NCI-H1105 (cell line): ENCODE data around the gene ST6GALNAC6.

ENCODE experiments used
- DNase-seq: peaks from one replicate; lab custom pipeline; 2025; lab: John Stamatoyannopoulos, UW

The ST6GALNAC6 gene

DNA sequence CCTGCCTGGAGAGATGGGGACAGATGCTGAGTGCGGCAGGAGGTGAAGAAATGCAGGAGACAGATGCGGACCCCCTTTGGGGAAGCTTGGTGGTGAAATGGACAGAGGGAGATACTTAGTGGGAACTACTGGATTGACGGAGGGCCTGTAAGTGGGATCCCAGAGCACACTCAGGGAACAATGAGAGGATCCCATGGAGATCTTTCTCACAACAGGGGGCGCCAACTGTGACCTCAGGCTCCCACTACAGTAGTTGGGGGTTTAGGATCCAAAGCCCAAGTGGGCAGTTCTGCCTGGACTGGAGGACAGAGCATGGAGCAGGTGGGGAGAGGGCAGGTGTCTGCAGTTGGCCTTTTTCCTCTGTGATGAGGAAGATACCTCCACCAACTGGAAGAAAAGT lies 34.8 kb upstream of the ST6GALNAC6 start:
- no peak for DNase-seq

DNA sequence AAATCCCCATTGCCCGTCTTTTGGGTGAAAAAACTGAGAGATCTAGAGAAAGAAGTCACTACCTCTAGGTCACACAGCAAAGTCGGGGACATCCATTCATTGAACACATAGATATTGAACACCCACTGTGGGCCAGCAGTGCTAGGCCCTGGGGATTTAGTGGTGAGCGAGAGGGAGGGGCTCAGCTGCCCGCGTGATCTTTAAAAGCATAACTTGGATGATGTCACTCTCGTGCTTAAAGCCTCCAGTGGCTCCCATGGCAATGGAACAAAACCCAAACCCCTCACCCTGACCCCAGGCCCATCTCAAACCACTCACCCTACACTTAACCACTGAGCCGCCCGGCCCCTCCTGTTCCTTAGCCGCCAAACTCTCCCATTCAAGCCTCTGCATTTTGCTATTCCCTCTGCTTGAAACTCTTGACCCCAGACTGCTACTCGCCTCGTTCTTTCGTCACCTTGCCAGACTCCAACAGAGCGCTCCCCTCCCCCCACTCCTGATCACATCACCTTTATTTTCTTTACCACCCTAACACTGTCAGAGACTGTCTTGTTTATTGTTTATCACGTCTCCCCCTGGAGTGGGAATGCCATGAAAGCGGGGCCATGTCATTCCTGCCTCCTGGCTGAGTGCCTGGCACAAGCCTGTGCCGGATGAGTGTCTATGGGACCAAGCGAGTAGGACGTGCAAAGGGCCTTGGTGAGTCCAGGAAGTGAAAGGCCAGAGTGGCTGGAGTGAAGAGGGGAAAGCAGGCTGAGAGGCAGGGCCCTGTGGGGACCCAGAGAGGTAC lies 31.9 kb upstream of the ST6GALNAC6 start:
- DNase-seq = peak; percentile 19

DNA sequence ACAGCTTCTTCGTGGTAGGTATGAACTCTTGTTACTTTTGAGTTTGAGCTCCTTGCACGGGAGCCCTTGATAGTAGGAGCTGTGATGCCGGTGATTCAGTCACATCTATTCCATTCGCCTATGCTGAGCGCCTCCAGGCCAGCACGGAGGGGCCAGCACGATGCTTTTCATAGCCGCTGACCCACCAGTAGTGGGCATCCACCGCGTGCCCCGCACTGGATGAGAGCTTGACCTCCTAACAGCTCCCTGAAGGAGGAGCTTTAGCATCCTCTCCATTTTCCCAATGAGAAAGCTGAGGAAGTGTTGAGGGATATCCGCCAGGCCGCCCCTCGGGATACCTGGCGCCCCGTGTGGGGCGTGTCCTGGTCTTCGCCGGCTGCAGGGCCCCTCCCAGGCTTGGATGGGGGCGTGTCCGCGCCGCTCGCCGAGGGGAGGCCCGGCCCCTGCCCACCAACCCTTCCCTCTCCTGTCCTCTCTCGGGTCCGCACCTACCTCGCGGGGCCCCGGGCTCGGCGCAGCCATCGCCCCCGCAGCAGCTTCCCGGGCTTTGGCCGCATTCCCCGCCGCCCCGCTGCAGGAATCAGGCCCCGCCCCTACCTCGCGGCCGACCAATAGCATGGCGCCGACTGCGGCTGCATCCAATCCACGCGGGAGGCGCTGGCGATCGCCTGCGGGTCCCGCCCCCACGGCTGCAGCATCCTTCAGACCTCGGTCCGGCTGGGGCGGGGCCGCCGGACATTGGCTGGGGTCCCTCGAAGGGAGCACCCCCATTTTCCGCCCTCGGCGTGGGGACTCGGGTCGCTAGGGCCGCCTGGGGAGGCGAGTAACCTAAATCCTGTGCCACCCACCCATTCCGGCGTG lies 31.1 kb upstream of the ST6GALNAC6 start, which contains the start of gene PIP5KL1:
Gene PIP5KL1 (minus strand): TSS at position 547 of the 861 bp plus-strand sequence. CDS start 25 bp downstream, at position 522.
- DNase-seq = peak; percentile 78

DNA sequence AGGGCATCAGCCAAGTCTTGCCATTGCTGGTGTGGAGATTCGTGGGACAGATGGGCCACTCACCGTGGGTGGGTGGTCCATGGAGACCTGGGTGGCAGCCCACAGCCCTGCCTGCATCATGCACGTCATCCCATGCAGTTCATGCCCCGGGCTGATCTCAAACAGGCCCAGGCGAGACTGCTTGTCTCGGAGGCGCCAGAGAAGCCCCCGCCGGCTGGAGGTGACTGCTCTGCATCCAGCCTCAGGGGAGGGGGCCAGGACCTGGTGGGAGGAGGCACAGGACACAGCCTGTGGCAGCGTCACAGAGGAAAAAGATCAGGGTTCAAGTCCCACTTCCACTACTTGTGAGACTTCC lies 30.2 kb upstream of the ST6GALNAC6 start:
- DNase-seq = no peak

DNA sequence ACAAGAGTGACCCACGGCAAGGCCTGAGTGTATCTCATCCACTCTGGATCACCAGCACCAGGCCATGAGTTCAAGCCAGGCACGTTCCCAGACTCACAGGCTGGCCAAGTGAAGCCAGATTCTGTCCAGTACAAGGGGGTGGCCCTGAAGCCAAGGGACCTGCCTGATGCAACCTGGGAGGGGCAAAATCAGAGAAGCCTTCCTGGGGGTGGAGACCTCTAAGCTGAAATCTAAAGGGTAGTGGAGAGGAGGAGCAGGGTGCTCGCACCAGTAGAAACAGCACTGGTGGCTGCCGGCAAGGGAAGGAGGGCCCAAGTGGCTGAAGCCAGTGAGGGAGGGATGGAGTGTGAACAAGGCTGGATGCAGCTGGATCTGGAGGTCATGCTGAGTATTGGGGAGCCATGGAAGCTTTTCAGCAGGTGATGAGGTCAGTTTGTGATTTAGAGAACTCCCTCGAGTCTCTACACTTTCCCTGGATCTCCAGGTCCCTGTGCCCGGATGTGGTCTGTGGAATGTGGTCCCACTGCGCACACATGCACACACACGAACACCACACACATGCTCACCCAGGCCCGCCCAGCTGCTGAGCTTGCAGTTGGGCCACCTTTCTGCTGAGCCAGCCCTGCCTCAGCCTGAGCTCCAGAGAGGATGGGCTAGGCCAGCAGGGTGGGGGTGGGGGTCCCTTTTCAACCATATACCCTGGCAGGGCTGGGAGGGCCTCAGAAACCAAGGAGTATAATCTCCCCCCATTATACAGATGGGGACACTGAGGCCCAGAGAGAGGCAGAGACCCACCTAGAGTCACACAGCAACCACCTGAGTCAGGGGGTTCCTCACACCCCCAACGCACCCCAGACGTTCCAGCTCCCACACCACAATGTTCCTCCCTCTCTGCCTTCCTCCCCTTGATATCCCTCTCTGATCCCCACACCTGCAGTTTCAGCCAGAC lies 29.5 kb upstream of the ST6GALNAC6 start:
- DNase-seq = no peak

DNA sequence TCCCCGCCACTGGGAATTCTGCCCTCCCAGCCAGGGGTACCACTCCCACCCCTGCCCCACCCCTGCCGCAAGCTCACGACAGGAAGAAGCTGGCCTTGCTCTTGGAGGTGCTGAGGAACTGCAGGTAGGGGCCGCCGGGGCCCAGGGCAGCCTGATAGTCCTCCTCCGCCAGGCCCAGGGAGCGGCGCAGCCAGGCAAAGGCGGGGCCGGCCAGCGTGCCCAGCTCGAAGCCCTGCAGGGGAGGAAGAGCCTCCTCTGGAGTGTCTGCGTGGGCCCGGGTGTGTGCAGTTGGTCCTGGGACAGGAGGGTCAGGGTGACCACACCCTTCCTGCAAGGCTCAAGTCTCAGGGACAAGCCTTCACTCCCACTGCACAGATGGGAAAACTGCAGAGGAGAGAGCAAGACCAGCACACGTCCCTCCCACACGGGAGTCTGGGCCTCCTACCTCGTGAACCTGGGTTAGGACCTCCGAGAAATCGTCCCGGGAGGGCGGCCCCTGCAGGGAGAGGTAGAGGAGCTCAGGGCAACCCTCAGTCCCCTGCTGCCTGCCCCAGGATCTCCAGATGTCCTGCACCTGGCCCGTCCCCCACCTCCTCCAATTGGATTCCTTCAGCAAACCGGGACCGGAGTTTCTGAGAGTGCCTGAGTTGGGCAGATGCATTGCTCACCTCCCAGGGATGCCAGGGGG lies 28.7 kb upstream of the ST6GALNAC6 start:
- DNase-seq = no peak

DNA sequence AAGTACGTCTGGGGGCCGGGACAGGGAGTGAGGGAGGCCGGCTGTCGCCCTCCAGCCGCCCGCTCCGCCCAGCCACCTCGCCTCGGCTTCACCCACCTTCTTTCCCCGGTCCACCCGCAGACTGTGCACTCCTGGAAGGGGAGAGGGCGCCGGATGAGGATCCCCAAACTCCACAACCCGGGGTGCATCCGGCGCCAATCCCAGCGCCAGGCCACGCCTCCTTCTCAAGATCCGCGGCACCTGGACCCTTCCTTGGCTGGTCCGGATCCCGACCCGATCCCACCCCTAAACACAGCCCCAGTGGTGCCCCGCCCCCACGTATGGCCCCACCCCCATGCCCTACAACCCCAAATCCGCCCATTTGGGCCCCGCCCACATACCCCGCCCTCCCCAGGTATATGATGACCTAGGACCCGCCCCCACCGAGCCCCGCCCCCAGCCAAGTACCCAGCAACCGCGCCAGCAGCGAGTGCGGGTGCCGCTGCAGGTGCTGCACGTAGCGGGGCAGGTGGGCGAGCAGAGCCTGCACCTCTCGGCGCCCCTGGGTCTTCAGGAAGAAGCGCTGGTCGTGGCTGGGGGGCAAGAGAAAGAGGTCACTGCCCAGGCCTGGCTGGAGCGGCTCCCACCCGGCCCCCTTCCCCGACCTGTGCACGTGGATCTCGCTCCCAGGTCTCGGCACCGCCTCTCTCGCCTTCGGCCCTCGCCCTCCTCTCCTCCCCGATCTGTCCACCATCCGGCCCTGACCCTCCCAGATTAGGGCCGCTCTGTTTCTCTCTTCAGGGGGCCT lies 28.0 kb upstream of the ST6GALNAC6 start:
- DNase-seq = peak; percentile 80

DNA sequence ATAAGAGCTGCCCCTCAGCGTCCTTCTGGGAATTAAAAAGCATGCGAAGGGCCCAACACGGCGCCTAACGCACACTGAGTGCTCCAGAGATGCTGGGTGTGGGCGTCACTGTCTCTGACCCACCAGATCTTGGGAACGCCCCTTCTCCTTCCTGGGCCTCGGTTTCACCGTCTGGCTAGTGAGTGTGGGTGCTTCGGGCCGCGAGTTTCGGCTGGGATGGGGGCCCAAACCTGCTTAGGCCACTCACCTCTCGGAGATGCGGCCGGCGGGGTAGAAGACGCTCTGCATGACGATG lies 27.4 kb upstream of the ST6GALNAC6 start:
- no peak for DNase-seq

DNA sequence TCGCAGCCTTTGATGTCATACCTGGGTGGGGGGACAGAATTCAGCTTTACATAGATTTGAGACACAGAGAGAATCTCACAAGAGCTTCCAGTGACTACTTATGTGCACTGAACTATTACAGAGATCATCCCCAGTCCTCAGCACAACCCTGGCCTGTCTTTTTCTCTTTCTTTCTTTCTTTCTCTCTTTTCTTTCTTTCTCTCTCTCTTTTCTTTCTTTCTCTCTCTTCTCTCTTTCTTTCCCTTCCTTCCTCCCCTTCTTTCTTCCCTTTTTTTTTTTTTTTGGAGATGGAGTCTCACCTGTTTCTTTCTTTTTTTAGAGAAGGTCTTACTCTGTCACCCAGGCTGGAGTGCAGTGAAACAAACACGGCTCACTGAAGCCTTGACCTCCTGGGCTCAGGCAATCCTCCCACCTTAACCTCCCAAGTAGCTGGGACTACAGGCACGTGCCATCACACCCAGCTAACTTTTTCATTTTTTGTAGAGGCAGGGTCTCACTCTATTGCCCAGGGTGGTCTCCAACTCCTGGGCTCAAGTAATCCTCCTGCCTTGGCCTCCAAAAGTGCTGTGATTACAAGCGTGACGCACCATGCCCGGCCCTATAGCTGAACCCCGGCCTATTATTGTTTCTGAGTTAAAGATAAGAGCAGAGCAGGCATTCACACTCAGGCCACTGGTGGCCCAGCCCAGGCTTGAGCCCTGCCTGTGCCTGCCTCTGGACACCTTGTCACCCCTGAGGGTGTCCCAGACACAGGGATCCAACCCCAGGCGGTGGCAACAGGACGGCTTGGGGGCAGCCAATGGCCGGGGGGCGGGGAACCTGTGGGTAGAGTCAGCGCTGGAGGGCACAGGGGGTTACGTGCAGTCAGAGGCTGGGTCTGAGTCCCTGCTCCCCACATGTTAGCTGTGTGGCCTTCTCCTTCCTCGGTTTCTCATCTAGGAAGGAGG lies 26.8 kb upstream of the ST6GALNAC6 start:
- DNase-seq = no peak

DNA sequence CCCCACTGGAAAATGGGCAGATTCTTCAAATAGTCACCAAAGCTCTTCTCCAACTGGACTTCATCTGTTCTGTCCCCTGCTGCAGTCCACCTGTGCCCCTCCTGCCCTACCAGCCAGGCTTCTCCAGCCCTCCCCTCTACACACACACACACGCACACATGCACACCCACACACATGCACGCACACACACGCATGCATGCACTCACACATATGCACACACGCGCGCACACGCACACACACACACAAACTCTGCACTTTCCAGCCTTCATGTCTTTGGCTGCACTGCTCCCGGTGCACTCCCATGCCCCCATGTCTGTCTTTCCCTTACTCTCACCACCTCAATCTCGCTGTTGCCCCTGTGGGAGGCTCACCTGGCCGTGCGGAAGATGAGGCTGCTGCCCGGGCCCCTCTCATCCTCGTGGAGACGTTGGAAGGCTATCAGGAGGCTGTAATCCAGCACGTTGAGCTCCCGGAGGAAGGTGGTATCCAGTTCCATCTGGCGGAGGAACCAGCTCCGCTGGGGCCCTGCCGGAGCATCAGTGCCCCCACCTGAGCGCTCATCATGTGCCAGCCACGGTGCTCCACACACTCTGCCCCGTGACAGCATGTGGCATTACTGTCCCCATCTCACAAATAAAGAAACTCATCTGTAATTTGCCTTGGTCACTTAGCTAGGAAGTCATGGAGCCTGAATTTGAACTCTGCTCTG lies 25.5 kb upstream of the ST6GALNAC6 start:
- no peak for DNase-seq

DNA sequence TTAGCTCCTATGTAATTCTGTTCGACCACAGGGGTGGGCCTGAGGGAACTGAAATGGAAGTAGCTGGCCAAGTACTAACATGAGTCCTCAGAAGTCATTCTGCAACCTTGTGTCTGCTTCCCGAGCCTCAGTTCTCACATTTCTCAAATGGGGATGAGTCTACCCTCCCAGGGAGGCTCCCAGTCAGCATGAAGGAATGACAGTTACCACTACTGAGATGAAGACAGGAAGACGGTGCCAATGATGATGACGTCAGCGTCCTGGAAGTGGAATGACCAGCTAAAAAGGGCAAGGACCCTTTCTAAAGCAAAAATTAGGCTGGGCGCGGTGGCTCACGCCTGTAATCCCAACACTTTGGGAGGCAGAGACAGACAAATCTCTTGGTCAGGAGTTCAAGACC lies 24.4 kb upstream of the ST6GALNAC6 start:
- no peak for DNase-seq

DNA sequence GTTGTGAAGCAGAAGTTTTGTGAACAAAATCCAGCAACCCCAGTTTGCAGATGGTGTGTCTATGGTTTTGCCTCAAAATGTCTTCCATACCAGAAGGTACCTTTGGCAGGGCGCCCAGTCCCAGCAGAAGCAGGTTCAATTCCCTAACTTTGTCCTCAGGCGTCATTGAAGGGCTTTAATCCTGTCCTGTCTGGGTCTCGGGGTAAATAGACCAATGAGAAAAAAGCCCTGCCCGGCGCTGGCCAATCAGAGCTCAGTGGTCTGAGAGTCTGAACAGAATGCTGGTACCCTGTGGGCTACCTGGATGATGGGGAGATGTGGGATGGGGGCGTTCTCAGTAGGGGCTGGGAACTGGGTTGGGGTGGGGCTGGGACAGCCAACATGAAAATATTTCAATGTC lies 23.6 kb upstream of the ST6GALNAC6 start:
- no peak for DNase-seq

DNA sequence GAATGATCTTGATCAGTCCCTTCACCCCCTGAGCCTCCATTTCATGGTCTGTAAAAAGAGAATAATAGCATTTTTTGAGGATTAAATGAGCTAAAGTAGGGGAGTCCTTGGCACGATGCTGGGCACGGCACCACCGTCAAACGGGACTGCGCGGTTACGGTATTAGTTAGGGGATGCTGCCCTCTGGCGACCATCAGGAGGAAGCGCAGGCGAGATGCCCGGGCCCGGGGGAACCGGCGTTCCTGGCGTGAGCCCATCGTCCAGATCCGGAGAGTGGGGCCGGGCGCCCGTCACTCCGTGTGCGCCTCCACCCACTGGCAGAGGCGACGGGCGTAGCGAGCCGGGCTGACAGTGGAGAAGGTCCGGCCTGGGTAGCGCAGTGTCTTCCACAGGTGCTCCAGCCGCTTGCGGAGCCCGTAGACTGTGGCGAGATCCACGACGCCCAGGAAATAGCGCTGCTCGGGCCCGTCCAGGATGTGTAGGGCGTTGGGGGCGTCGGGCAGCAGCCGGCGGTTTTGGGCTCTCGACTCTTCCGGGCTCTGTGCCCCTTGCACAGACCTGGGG lies 22.2 kb upstream of the ST6GALNAC6 start:
- DNase-seq = no peak

DNA sequence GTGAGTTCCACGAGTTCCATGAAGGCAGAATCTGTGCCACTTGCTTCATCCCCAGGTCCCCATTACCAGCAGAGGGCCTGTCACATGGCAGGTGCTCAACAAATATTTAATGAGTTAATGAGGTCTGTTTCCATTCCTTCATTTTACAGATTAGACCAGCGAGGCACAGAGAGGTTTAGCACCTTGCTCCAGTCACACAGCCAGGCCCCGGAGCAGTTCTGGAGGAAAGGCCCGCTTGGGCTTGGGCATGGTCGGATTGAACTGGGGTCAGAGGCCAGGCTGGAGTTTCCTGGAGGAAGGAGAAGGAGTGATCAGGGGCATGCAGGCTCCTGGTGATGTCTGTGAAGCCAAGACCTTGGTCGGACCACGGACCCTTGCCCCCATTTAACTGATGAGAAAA lies 21.4 kb upstream of the ST6GALNAC6 start:
- no peak for DNase-seq

DNA sequence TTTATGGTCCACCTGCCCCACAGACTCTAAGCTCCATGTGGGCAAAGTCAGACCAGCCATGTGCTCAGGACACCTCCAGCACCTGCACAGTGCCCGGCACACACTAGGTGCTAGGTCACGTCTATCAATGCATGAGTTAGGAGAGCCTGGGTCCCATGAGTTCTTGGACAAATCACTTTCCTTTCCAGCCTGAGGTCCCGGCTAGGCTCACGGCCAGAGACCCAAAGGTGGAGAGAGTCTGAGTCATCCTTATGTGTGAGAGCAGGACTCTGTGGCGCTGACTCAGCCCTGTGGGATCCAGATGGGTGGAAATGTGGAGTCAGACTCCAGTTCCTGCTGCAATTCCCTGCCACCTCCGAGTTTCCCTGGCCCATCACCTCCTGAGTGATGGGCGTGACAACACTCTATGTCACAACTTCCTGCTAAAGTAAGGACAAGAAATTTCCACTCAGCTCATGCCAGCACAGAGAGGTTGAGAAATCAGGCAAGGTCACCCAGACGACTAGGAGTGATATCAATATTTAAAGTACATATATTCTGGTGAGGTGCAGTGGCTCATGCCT lies 19.9 kb upstream of the ST6GALNAC6 start:
- no peak for DNase-seq

DNA sequence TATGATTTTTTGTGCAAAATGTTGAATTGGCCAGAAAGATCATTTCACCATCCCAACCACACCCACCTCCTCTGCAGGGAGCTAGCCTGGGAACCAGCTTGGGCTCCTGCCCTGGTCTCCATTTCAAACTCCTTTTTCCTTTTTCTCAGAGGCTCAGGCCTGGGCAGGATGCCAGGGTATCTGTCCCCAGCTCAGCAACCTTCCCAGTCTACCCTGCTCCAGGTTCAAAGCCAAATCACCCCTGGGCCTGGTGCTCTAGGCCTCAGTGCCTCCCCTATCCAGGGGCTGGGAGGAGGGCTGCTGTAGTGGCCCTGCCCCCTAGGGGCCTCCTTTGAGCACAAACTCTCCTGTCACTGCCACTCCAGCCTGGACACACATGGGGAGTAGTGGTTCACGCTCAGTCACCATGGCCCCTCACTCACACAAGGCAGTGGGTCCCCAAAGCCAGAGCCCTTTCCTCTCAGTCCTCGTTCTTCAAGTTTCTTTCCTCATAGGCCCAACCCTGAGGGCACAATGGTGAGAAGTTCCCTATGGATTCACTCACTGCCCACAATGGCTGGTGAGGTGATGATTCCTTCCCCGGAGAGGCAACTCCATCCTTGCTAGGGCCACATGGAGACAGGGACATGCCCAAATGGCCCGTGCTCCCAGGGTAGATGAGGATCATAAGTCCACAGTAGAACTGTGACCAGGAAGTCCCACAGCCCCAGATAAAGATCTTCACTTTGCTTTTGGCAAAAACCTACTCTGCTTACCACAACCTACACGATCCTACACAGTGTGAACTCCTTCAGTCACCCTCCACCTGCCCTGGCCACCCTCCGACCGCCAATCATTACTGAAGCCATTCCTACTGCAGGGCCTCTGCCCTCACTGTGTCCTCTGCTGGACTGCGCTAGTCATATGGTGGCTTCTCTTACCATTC lies 19.0 kb upstream of the ST6GALNAC6 start:
- DNase-seq = no peak

DNA sequence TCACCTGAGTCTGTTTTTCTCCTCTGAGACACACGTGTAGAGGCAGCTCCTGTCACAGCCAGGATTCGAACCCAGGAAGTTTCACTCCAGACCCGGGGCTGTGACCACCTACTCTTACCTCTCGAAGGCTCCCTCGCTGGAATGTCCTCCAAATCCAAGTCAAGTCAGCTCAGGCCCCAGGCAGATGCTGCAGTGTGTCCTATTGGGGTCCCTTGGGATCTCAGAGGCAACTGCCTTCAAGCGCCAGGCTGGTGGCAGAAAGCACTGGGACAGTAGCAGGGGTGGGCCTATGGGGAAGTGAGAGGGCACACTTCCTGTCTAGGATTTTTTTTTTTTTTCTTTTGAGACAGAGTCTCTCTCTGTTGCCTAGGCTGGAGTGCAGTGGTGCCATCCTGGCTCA lies 18.2 kb upstream of the ST6GALNAC6 start:
- DNase-seq = no peak
